DLD1 (cell line): ENCODE measurements around the gene ACSF2.
"Not testable (repeated sequence)": the region's sequence is repeated elsewhere in the genome, so short reads cannot be mapped to it uniquely, and the experiment has no call there.

Experiments used
- in situ Hi-C: cut with HindIII; loops from 2 replicates; pipeline ENCODE4 v1.10.0; 2017; ENCODE audit warnings: low sequenced_read_pairs

Gene ACSF2

DNA sequence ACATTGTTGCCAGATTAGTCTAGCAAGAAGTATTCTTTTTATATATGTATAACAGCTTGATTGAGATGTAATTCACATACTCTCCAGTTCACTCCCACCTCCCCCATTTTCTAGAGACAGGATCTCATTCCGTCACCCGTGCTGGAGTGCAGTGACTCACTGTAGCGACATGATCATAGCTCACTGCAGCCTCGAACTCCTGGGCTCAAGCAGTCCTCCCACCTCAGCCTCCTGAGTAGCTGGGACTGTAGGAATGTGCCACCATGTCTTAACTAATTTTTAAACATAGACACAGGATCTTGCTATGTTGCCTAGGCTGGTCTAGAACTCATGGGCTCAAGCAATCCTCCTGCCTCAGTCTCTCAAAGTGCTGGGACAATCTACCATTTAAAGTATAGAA lies 49.3 kb downstream of the ACSF2 start:
- in situ Hi-C loops, result no loop called here

DNA sequence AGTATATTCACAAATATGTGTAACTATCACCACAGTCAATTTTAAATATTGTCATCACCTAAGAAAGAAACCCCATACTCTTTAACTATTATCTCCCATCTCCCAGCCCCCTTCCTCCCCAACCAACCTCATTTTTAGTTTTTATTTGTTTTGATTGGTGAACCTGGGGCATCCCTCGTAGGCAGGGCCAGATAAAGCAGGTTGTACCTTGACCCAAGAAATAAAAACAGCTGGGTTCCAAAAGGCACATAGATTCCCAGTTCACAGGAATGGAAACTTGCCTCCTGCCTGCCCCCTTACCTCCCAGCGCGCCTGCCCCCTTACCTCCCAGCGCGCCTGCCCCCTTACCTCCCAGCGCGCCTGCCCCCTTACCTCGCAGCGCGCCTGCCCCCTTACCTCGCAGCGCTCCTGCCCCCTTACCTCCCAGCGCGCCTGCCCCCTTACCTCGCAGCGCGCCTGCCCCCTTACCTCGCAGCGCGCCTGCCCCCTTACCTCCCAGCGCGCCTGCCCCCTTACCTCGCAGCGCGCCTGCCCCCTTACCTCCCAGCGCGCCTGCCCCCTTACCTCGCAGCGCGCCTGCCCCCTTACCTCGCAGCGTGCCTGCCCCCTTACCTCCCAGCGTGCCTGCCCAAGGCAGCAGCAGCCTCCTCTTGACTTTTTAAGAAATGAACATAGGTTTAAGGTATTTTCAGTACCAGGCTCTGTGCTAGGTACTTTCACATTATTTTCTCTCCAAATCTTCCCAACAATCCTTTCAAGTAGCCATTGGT lies 49.9 kb downstream of the ACSF2 start:
- in situ Hi-C loops, result not testable (repeated sequence)

DNA sequence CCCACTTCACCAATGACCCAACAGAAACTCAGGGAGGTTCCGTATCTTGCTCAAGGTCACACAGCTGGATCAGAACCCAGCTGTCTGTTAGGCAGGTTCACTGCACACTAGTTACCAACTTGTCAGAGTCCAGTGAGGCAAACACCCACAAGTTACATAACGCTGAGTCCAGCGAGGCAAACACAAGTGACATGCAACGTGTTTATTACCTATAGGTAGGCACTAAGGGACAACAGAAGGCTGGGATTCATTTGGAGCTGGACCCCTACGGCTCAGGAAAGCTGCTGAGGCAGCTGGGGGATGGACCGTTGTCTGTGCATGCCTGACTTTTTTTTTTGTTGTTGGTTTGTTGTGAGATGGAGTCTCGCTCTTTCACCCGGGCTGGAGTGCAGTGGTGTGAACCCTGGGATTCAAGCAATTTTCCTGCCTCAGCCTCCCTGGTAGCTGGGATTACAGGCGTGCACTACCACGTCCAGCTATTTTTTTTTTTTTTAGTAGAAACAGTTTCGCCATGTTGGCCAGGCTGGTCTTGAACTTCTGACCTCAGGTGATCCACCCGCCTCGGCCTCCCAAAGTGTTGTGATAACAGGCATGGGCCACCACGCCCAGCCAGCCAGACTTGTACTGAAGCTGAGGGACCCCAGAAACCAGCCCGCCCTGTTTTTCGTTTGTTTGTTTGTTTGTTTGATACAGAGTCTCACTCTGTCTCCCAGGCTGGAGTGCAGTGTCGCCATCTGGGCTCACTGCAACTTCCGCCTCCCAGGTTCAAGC lies 50.7 kb downstream of the ACSF2 start:
- in situ Hi-C loops, result no loop called here

DNA sequence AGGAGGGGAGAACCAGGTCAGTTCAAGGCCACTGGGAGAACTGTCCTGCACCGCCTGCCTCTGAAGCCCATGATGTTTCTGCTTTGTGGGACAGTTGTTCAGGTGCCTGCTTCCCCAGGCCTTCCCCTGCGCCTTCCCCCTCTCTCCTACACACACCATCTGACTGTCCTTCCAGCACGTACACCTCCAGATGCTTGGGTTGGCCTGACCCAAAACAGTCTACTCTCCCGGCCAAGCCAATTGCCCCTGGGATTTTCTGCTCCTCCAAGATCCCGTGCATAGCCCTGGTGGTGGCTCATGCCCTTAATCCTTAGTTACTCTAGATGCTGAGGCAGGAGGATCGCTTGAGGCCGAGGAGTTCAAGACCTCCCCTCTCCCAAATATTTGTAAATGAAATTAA lies 52.0 kb downstream of the ACSF2 start:
- in situ Hi-C loops, result no loop called here

DNA sequence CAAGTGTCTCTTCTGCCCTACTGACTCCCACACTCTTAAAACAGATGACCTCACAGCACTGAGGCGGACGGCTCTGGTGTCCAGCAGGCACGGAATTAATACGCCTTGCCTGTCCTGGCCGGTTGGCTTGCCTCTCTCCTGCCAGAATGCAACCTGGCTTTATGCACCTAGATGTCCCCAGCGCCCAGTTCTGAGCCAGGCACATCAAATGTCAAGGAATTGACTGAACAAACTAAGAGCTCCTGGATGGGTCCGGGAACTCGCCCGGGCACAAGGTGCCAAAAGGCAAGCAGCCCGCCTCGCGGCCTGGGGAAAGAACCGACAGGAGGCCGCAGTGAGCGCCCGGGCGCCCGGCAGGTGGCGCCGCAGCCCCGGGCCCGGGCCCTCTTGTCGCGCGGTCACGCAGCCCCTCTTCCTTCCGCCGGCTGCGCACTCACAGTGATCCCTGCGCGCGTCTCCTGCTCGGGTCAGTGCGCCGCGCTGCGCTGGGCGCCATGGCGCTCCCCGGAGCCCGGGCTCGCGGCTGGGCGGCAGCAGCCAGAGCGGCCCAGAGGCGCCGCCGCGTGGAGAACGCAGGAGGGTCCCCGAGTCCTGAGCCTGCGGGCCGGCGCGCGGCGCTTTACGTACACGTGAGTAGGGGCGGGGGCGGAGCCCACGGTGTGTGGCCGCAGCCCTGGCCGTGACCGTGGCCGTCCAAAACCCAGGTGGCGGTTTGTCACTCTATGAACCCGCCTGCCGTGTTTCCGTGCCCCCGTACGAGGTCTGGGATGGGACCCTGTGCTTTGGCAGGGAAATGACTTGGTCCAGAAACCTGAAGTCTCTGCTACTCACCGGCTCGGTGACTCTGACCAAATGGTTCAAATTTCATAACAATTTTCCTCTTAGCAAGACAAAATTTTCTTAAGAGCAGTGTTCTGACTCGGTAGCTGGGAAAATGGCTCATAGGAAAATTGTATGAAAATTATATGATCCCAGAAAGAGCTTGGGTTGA lies 52.7 kb downstream of the ACSF2 start, which contains the start of gene RSAD1:
RSAD1 (plus strand) TSS at position 470 of the 991 bp plus-strand sequence; CDS start at position 495, 25 bp downstream.
- in situ Hi-C loops, result no loop called here

DNA sequence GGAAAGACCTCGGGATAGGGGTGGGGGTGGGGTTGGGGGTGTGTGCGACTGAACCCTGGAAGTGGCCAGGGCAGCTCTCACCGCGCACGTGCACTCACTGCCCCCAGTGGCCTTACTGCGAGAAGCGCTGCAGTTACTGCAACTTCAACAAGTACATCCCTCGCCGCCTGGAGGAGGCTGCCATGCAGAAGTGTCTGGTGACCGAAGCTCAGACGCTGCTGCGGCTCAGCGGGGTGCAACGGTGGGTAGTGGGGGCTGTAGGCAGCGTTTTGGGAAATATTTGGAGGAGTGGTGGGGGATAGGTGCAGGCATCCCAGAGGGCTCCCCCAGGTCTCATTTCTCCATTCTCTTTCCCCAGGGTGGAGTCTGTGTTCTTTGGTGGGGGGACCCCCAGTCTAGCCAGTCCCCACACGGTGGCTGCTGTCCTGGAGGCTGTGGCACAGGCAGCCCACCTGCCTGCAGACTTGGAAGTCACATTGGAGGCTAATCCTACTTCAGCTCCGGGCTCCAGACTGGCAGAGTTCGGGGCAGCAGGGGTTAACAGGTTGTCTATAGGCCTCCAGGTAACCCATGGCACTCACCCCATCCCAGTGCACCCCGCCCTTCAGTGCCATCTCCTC lies 53.6 kb downstream of the ACSF2 start:
- in situ Hi-C loops, result no loop called here

DNA sequence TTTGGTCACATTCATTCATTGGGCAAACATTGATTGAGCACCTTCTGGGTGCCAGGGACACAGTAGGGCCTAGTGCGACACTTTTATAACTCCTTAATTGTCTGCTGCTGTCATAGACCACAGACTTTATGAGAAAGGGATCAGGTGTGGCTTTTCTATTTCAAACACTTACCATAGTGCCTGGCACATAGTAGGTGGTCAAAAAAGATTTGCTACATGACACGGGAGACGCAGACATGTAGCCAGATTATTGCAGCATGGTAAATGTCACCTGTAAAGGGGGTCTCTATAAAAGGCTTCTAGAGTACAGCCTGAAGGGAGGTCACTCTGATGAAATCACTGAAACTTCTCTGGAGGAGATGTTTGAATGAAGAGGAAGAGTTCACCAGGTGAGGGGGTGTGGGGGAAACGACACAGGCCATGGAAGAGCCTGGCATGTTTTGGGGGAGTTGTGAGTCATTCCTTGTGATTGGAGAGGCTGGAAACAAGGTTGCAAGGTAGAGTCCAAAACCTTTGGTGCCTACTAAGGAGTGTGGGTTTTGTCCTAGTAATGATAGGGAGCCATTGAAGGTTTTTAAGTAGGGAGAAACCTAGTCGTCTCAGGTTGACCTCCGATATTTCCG lies 54.2 kb downstream of the ACSF2 start:
- in situ Hi-C loops, result no loop called here

DNA sequence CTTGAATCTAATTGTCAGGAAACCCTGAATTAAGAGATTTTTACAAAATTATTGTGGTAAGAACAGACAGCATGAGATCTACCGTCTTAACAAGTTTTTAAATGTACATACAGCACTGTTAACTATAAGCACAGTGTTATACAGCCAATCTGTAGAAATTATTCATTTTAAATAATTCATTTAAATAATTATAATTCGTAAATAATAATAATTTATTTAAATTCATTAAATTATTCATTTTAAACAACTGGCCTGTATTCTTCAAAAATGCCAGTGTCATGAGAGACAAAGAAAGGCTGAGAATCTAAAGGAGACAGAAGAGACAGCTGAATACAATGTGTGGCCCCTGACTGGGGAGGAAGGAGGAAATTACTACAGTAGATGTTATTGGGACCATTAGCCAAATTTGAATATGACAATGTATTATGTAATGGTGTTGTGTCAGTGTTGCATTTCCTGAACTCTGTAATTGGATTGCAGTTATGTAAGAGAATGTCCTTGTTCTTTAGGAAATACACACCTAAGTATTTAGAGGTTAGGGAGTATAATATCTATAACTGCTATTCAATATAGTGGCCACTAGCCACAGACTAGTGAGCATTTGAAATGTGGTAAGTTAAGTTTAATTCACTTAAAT lies 55.0 kb downstream of the ACSF2 start:
- in situ Hi-C loops, result no loop called here

DNA sequence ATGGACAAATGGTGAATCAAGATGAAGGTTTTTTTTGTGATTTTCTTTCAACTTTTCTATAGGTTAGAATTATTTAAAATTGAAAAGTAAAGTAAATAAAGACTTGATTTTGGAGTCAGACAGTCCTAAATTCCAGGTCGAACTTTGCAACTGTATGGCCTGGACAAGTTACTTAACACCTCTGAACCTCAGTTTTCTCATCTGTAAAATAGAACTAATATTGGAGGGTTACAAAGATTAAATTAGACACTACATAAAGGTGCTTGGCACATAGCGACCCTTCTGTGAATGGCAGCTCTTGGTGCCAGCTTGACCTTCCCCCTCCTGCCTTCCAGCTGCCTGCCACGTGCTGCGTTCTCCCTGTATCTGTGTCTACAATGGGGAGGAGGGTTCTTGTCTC lies 55.6 kb downstream of the ACSF2 start:
- in situ Hi-C loops, result no loop called here

DNA sequence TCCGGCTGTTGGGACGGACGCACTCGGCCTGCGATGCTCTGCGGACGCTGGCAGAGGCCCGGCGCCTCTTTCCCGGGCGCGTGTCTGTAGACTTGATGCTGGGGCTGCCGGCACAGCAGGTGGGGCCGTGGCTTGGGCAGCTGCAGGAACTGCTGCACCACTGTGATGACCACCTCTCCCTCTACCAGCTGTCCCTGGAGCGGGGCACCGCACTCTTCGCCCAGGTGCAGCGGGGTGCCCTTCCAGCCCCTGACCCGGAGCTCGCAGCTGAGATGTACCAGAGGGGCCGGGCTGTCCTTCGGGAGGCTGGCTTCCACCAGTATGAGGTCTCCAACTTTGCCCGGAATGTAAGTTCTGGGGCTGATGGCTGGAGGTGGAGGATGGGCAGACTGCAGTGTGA lies 56.1 kb downstream of the ACSF2 start:
- in situ Hi-C loops, result no loop called here

DNA sequence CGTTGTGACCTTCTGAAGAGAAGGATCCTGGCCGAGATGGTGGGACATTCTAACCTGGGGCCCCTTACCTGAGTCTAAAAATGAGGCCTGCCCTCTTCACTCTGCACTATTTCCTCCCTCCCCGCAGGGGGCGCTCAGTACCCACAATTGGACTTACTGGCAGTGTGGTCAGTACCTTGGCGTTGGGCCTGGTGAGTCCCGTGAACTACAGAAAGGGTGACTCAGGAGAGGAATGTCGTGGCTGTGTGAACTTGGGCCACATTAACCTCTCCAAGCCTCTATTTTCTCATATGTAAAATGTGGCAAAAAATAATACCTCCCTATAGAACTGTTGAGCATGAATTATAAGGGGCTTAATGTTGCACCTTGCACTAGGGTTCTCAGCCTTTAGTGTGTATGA lies 56.5 kb downstream of the ACSF2 start:
- in situ Hi-C loops, result no loop called here

DNA sequence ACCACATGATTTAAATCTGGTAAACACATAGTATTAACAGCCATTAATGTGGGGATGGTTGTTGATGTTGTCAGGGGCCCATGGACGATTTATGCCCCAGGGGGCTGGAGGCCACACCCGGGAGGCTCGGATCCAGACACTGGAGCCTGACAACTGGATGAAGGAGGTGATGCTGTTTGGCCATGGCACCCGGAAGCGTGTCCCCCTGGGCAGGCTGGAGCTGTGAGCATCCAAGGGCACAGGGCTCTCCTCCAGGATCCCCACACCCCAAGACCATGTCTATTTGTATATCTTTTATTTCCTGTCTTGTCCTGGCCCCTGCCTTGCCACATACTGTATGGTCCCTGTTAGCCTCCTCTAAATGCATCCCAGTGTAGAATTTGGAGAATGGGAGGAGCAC lies 57.2 kb downstream of the ACSF2 start:
- in situ Hi-C loops, result no loop called here

DNA sequence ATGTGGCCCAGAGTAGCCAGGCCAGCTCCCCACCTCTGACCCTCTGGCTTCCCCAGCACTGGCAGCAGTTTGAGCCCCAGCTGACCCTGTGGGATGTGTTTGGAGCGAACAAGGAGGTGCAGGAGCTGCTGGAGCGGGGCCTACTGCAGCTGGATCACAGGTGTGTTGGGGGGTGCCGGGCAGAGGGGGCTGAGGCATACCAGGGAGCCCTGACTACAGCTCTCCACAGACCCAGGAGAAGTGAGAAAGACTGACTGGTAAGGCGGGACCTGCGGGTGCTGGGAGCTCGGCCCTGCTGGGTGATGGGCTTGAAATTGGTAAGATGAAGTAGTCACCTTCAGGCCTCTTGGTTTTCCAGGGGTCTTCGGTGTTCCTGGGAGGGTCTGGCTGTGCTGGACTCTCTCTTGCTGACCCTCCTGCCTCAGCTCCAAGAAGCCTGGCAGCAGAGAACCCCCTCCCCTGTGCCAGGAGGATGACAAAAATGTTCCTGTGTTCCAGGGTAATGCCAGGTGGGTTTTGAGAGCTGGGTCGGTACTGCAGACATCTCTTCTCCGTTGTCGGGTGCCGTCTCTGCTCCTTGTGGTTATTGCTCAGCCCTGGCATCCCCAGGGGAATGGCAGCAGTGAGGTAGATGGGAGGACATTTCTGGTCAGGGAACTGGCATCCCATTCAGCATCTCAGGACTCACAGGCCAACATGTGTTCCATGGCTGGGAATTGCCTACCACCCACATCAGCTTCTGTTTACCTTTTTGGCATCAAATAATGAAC lies 58.6 kb downstream of the ACSF2 start:
- in situ Hi-C loops, result no loop called here

DNA sequence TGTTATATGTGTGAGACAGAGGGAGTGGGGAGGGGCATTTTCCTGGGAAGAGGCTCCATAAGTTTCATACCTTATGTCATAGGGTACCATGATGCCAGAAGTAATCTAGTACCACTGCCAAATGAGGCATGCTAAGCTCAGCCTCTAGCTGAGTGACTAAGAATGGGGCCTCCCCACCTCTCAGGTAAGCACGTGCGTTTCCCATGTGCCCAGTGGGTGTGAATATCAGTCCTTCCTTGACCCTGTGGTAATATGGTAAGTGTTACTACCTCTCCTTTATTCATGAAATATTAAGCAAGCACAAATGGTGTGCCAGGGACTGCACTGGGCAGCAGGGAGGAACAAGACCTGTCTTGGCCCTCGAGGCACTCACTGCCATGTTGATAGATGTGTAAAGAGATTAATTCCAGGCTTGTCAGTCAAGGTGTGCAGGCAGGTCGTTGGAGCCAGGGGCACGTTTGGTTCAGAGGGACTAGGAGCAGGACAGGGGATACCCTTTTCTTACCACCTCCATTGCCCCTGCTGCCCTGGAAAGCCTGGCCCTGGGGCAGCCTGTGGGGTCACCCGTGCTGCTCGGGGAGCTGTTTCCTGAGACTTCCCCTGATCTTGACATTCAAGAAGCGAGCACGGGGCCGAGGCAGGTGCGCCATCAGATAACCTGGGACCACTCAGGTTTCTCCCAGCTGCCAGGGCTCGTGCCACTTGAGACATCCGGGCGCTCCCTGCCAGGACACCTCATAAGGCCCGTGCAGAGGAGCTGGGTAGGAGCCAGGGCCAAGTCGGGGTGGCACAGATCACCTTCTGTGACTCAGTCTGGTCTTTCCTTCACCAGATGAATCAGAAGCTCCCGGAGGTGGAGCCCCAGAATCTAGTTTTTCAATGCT lies 61.4 kb downstream of the ACSF2 start:
- in situ Hi-C loops, result no loop called here

DNA sequence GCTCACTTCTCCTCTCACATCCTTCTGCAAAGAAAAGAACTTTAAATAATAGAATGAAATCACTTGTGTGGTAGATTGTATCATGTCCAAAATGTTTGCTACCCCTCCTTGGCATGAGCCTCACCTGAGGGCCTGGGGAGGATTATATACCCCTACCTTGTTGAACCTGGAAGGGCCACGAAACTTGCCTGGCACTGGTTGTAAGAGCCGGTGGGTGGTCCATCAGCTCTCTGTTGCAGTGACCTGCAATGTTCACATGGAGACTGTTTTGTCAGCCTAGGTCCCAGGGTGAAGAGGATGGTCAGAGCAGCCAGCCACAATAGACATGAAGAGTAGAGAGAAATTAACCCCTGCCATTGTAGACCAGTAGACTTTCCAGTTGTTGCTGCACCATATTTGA lies 62.9 kb downstream of the ACSF2 start:
- in situ Hi-C loops, result no loop called here

DNA sequence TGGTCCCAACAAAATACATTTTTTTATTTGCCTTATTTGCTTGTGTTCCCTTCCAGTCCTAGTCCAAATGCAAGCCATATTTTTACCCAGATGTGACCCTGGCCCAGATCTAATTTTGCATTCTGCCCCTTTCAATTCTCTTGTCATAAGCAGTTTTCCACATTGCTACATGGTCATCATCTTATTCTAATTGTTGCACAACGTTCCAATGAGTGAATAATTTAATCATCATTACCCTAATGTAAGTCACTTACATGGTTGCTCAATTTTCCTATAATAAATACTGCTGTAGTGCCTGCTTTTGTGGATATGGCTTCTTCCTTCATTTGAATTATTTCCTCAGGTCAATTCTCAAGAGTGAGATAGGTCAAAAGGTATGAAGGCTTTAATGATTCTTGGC lies 65.5 kb downstream of the ACSF2 start:
- in situ Hi-C loops, result no loop called here

DNA sequence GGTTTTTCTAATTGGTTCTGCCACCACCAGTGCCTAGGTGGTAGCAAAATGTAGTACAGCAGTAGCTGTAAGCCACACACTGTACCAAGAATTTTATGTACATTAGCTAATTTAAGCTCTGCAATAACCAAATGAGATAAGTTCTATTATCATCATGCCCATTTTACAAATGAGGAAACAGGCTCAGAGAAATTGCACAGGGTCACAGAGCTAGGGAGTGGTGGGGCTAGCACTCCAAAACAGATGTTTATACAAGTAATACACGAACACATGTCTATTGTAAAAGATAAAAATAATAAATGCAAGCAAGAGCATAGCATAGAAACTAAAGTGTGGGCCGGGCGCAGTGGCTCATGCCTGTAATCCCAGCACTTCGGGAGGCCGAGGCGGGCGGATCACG lies 66.2 kb downstream of the ACSF2 start:
- in situ Hi-C loops, result no loop called here

DNA sequence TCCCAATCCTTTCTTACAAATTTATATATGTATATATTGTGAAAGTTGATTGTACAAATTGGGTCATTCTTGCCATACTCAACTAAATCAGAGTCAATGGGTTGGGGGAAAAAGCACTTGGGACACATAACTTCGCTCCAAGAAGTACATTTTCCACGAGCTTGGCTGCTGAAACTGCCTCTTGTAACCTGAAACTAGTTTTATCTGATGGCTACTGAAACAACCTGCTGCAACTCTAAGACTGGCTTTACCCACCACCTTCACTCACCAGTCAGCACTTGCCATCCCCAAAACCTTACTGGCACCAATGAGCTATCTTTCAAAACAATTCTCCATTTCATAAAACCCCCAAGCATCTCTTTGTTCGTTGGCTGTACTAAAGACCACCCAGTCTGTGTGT lies 67.7 kb downstream of the ACSF2 start:
- in situ Hi-C loops, result no loop called here
